D721Med (cell line): ENCODE data around the gene ACYP2.

Experiments
- DNase-seq: peaks from one replicate; pipeline ENCODE4 v3.0.0; 2011; ENCODE audit warnings: low spot score; ENCODE audit not compliant: insufficient read length
- FAIRE-seq: peaks from 2 replicates; lab custom pipeline; 2011; peaks lifted over from hg19 to GRCh38; lab: Jason Lieb, UNC
- CTCF ChIP-seq: IDR thresholded peaks from 2 replicates; pipeline ENCODE4 v1.5.1; 2012; ENCODE audit warnings: mild to moderate bottlenecking, control low read depth; ENCODE audit not compliant: insufficient read depth; ENCODE audit errors: missing control alignments

Gene ACYP2

GRCh38 chr2:54077088-54077900 is 38.1 kb upstream of the ACYP2 start:
- FAIRE-seq = no peak
- TF ChIP-seq CTCF = no peak
- DNase-seq = no peak

- FAIRE-seq (no peak), DNase-seq (no peak)
- no peak for TF ChIP-seq CTCF
Measured at GRCh38 chr2:54079331-54079730, 36.1 kb upstream of the ACYP2 start.

DNA sequence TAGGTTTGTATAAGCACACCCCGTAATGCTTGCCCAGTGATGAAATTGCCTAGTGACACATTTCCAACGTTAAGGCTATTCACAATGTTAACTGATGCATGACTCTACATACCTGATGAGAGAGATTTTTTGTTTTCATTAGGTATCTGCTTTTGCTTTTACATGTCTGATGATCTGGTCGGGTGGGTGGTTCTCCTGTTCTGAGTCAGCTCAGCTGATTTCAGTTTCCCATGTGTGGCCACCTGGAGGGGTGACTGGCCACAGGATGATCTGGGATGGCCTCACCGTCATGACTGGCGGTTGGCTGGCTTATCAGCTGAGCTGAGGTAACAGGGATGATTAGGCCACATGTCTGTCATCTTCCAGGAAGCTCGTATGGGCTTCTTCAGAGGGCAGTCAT is 33.8 kb upstream of the ACYP2 start:
- FAIRE-seq (no peak), DNase-seq (no peak)
- no peak for TF ChIP-seq CTCF

GRCh38 chr2:54083021-54083420 is 32.4 kb upstream of the ACYP2 start:
- no peak for FAIRE-seq
- no peak for TF ChIP-seq CTCF
- DNase-seq = no peak

DNA sequence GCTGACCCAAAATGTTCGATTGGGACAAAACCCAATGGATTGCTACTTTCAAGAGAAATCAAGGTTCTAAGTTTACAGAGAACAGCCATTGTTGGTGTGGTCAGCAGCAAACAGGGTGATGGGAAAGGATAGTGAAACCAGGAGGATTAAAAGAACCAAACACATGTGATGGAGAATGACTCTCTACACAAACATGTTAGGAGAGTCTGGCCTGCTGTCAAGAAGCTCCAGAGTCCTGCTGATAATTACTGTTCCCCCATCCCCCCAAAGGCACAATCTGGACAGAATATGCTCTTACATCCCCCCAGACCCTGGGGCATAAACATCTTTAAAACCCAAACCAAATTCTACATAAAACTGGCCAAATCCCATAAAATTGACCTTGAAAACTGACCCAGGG is 32.0 kb upstream of the ACYP2 start:
- no peak for TF ChIP-seq CTCF
- no peak for FAIRE-seq
- no peak for DNase-seq

DNA sequence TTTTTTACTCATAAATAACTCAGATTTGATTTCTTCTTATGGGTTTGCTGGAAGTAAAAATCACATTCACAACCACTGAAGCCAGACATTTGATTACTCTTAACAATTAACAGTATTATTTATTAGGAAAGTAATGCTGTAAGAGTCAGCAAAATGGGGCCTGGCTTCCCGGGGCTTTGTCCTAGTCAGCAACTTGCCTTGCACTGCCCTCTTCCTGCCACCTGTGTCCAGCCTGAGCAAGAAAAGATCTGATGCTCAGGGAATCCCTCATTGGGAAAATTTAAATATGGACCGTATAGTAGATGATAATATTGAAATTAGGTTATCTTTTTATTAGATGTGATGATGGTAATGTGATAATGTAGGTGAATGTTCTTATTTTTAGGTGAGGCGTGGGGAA is 30.8 kb upstream of the ACYP2 start:
- DNase-seq (no peak), FAIRE-seq (no peak)
- peak; percentile 21 for TF ChIP-seq CTCF

DNA sequence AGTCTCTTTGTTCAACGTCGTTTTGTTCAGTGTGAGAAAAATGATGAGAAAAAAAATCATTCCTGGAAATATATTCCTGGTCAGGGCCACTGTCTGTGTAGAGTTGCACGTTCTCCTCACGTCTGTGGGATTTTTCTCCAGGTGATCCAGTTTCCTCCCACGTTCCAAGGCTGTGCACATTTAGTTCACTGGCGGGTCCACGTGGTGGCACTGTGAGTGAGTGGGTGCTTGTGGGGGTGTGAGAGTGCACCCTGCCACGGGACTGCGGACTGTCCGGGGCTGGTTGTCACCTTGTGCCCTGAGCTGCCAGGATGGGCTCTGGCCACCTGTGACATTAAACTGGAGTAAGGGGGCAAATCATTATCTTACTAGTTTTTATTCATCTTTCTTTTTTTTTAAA is 30.3 kb upstream of the ACYP2 start:
- no peak for TF ChIP-seq CTCF
- FAIRE-seq (no peak), DNase-seq (no peak)
